GM21529 (cell line): Measurements from ENCODE around the gene SLCO1B3.

ENCODE experiments used
- ATAC-seq: cut with Tn5 transposase; IDR thresholded peaks from one replicate; pipeline ENCODE4 v1.9.1; 2021; ENCODE audit not compliant: unreplicated experiment

The SLCO1B3 gene

DNA sequence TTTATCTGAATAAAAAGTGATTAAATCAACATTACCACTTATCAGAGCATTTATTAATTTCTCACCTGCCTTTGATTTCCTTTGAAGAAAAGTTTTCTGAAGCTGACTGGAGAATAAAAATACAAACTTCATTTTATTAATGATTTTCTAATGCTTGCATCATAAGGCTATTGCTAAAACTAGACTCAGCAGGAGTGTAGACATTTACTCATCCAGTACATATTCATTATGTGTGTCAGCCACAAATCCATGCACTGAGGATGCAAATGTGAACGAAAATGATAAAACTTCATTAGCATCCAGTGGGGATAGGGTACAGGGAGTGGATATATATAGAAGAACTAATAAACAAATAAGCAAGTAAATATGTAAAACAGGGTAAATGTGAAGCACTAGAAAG is 74.6 kb downstream of the SLCO1B3 start:
- no peak for ATAC-seq

GRCh38 chr12:20885552-20885951 is 75.0 kb downstream of the SLCO1B3 start:
- no peak for ATAC-seq

DNA sequence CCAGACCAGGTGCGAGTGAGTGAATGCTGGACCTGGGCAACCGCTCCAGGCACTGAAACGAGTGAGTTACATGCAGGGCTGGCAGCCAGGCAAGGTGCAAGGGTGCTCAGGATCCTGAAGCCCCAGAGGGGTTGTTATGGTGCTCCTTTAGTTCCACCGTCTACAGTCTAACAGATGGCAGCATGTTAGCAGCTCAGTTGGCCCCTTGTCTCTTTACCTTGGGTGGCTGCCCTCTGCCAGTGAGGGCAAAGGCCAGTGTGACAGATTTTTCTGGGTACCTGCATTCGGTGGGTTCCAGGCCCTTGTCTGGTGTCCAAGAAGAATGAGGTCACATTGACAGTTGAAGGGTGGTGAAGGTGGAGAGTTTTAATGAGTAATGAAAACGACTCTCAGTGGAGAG is 106.8 kb downstream of the SLCO1B3 start:
- ATAC-seq: no peak

- ATAC-seq: no peak
Observed at GRCh38 chr12:20917819-20918218, 107.3 kb downstream of the SLCO1B3 start.

DNA sequence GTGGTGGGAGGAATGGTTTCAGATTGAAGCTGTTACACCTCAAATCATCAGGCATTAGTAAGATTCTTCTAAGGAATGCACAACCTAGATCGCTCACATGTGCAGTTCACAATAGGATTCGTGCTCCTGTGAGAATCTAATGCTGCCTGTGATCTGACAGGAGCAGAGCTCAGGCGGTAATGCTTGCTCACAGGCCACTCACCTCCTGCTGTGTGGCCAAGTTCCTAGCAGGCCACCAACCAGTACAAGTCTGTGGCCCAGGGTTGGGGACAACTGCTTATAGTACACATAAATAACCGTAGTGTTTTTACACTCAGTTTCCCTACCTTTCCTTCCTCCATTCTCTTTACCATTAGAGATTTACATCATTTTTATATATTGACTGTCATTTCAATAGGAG is 121.4 kb downstream of the SLCO1B3 start:
- ATAC-seq: no peak

GRCh38 chr12:20946732-20947131 is 136.2 kb downstream of the SLCO1B3 start:
- ATAC-seq: no peak

- peak; percentile 85 for ATAC-seq
Observed at GRCh38 chr12:20950248-20950647, 139.7 kb downstream of the SLCO1B3 start.

- no peak for ATAC-seq
Observed at GRCh38 chr12:20963303-20963702, 152.8 kb downstream of the SLCO1B3 start.

- no peak for ATAC-seq
Observed at GRCh38 chr12:20963762-20964161, 153.3 kb downstream of the SLCO1B3 start.
